Activated T-cell treated with anti-CD3 and anti-CD28 coated beads, Interleukin-2, amount 50 U/mL, for 72 hours (primary cell): ENCODE data around the gene PRDM16. TPM values are rescaled to one million over a fixed set of nuclear protein-coding genes. Genes with fewer than 3 reads are reported as not detected.

Experiments
- ATAC-seq, 2 donors: fragments of 150-1000 bp; cut with Tn5 transposase; replicated peaks in 1 of 2; 2 replicates each; pipeline ENCODE4 v1.10.0; 2021; ENCODE audit warnings: moderate library complexity in 2 of 2, mild to moderate bottlenecking in 1 of 2
- DNase-seq, 2 donors: peaks; one replicate each; pipeline ENCODE4 v3.0.0; 2021 to 2022; ENCODE audit warnings: mixed read lengths in 1 of 2
- H3K27ac Mint-ChIP-seq: one replicate; pipeline ENCODE4 v1.8.0; 2022; ENCODE audit warnings: mild to moderate bottlenecking, moderate library complexity, mixed read lengths
- H3K27me3 Mint-ChIP-seq: one replicate; pipeline ENCODE4 v1.8.0; 2022; ENCODE audit warnings: low read depth, mixed read lengths
- H3K36me3 Mint-ChIP-seq, 2 donors: one replicate each; pipeline ENCODE4 v1.8.0; 2022; ENCODE audit warnings: mixed read lengths in 2 of 2, mild to moderate bottlenecking in 1 of 2; ENCODE audit not compliant: insufficient read depth in 2 of 2
- H3K4me1 Mint-ChIP-seq: one replicate; pipeline ENCODE4 v1.8.0; 2022; ENCODE audit warnings: low read depth, mixed read lengths
- H3K4me3 Mint-ChIP-seq, 2 donors: one replicate each; pipeline ENCODE4 v1.8.0; 2022; ENCODE audit warnings: mild to moderate bottlenecking in 2 of 2, mixed read lengths in 2 of 2, moderate library complexity in 2 of 2
- H3K9me3 Mint-ChIP-seq, 2 donors: one replicate each; pipeline ENCODE4 v1.8.0; 2022; ENCODE audit warnings: mixed read lengths in 2 of 2
- total RNA-seq, 2 donors: library from RNA; stranded (reverse); gene quantifications; one replicate each; pipeline ENCODE4 v1.2.3, GENCODE V29; 2022

Gene PRDM16
- total RNA-seq, 2 donors from 2014 or later, result 0.77 to 1.7 TPM

DNA sequence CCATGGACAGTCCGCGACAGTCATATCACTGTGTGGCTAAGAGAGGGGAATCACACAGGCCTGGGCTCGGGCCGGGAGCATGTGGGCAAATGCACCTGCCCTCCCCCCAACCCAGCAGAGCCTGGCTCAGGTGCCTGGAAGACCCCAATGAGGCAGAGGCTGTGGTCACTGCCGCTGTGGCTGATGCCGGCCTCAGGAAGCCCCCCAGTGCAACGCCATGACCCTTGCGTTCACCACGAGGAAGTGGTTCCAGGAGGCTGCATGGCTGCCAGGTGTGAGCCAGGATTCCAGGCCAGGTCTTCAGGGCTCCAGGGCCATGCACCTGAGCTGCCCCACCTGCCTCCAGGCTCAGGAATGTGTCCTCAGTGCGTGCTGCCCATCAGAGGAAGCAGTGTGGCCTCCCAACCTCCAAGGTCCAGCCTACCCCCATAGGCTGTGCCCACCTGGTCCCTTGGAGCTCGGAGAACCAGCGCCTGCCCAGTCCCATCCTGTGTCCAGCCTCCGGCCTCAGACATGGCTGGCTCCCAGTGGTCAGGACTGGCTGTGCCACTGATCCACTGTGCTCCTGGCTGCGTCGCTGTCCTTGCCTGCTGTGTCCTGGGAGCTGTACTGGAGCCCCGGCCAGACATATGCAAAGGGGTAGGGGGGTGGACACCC lies 393.5 kb downstream of the PRDM16 start:
- DNase-seq (no peak), ATAC-seq (no peak)
- H3K9me3 Mint-ChIP-seq, result no peaks in the 10 kb centered on the region
- H3K36me3 Mint-ChIP-seq, result no peaks in the 10 kb centered on the region
- H3K27me3 Mint-ChIP-seq, result no peaks in the 10 kb centered on the region
- H3K4me1 Mint-ChIP-seq, result no peaks in the 10 kb centered on the region
- H3K4me3 Mint-ChIP-seq, result no peak overlapping the region
- no peak overlapping the region for H3K27ac Mint-ChIP-seq

GRCh38 chr1:3463013-3463385 lies 394.0 kb downstream of the PRDM16 start:
- DNase-seq (no peak), ATAC-seq (no peak)
- Mint-ChIP-seq H3K27ac (no peak overlapping the region), H3K36me3 (no peaks in the 10 kb centered on the region), H3K9me3 (no peaks in the 10 kb centered on the region), H3K4me1 (no peaks in the 10 kb centered on the region), H3K4me3 (no peak overlapping the region), H3K27me3 (no peaks in the 10 kb centered on the region)

GRCh38 chr1:3463408-3463863 lies 394.4 kb downstream of the PRDM16 start:
- no peak overlapping the region for H3K4me3 Mint-ChIP-seq
- no peaks in the 10 kb centered on the region for H3K9me3 Mint-ChIP-seq
- H3K27me3 Mint-ChIP-seq, result no peaks in the 10 kb centered on the region
- ATAC-seq (no peak), DNase-seq (no peak)
- no peak overlapping the region for H3K27ac Mint-ChIP-seq
- no peaks in the 10 kb centered on the region for H3K36me3 Mint-ChIP-seq
- H3K4me1 Mint-ChIP-seq, result no peaks in the 10 kb centered on the region

DNA sequence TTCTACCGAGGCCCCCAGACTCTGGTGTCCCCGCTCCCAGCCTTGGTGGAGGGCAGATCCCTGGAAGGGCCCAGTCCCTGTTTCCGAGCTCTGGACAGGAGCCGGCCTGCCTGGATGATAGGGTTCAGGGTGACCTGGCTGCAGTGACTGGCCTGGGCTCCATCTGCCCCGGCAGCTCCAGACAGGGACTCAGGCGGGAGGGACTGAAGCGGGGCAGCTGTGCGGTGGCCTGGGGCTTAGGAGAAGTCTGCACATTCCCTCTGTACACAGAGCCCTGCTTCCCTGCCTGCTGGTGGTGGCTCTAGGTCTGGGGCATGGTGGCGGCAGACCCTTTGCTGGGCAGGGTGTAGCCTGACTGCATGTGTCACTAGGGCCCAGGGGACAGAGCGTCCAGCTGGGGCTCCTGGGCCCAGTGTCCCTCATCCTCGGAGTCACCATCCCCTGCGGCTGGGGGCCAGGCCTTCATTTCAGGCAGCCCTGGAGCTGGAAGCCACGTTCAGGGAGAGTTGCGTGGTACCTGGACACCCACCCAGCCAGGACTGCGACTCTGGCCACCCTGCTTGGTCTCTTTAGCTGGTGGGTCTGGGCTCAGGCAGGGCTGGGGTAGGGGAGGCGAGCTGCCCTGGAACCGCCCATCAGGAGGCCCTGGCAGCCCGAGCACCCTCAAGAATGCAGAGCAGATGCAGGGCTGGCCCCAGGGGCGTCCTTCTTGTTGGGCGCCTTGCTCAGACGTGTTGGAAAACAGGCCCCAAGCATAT lies 395.1 kb downstream of the PRDM16 start:
- no peak for ATAC-seq
- H3K9me3 Mint-ChIP-seq, result no peaks in the 10 kb centered on the region
- H3K27ac Mint-ChIP-seq, result no peak overlapping the region
- H3K4me1 Mint-ChIP-seq, result no peaks in the 10 kb centered on the region
- H3K27me3 Mint-ChIP-seq, result no peaks in the 10 kb centered on the region
- H3K36me3 Mint-ChIP-seq, result no peaks in the 10 kb centered on the region
- no peak for DNase-seq
- no peak overlapping the region for H3K4me3 Mint-ChIP-seq

DNA sequence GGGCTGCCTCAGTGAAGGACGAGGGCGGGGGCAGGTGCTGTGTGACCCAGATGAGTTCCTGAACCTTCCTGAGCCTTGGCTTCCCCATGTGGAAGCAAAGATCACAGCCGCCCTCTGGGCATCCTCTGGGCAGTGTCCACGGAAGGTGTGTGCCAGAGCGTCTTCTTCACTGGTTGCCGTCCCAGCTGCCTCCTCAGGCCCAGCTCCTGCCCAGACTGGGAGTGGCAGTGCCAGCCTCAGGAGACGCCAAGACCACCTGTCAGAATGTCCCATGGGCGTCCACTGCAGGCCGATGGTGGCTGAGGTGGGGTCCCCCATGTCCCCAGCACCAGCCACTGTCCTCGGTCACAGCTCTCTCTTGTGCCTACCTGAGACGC lies 395.6 kb downstream of the PRDM16 start:
- ATAC-seq (no peak), DNase-seq (no peak)
- no peaks in the 10 kb centered on the region for H3K27me3 Mint-ChIP-seq
- no peak overlapping the region for H3K27ac Mint-ChIP-seq
- H3K9me3 Mint-ChIP-seq, result no peaks in the 10 kb centered on the region
- no peaks in the 10 kb centered on the region for H3K4me1 Mint-ChIP-seq
- H3K36me3 Mint-ChIP-seq, result no peaks in the 10 kb centered on the region
- H3K4me3 Mint-ChIP-seq, result no peak overlapping the region

DNA sequence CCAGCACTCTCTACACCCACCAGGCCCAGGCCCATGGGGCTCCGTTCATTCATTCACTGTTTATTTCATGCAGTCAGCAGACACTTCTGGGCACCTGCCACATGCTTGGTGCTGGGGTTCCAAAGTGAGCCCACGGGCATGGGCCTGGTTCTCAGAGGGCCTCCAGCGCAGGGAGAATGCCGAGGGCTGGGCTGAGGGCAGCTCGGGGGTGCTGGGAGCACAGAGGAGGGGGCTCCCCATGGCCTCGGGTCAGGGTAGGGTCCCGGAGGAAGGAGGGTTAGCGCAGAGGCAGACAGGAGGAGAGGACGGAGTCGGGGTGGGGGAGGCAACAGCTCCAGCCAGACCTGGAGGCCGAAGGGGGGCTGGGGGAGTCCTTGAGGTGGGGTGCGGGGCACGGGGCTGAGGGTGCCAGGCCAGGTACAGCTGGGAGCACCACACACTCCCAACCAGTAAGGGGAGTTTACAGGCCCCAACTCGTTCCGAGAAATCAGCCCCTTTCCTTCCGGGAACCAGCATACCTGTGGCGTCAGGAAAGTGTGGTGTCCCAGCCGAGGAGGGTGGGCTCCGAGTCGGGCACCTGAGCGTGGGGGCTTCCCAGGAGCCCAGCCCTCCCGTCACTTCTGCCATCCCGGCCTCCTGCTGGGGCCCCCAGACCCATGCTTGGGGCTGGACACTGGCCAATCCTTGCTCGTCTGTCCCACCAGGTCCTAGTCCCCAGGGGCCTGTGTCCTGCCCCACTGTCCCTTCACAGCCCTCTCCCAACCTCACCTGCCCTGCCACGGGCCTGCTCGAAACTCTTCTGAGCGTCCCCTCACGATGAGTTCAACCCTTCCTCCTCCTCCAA lies 396.3 kb downstream of the PRDM16 start:
- no peaks in the 10 kb centered on the region for H3K4me1 Mint-ChIP-seq
- DNase-seq (no peak), ATAC-seq (no peak)
- no peak overlapping the region for H3K4me3 Mint-ChIP-seq
- H3K27ac Mint-ChIP-seq, result no peak overlapping the region
- H3K9me3 Mint-ChIP-seq, result no peaks in the 10 kb centered on the region
- H3K36me3 Mint-ChIP-seq, result no peaks in the 10 kb centered on the region
- no peaks in the 10 kb centered on the region for H3K27me3 Mint-ChIP-seq

GRCh38 chr1:3465935-3466321 lies 396.9 kb downstream of the PRDM16 start:
- ATAC-seq (no peak), DNase-seq (no peak)
- Mint-ChIP-seq H3K9me3 (no peaks in the 10 kb centered on the region), H3K27ac (no peak overlapping the region), H3K4me3 (no peak overlapping the region), H3K27me3 (no peaks in the 10 kb centered on the region), H3K4me1 (no peaks in the 10 kb centered on the region), H3K36me3 (no peaks in the 10 kb centered on the region)

GRCh38 chr1:3466366-3467075 lies 397.5 kb downstream of the PRDM16 start:
- Mint-ChIP-seq H3K27ac (no peak overlapping the region), H3K4me1 (no peaks in the 10 kb centered on the region), H3K27me3 (no peaks in the 10 kb centered on the region), H3K36me3 (no peaks in the 10 kb centered on the region), H3K9me3 (no peaks in the 10 kb centered on the region), H3K4me3 (no peak overlapping the region)
- ATAC-seq, result no peak
- no peak for DNase-seq

GRCh38 chr1:3467096-3468036 lies 398.4 kb downstream of the PRDM16 start:
- Mint-ChIP-seq H3K4me1 (no peaks in the 10 kb centered on the region), H3K27me3 (no peaks in the 10 kb centered on the region), H3K27ac (no peak overlapping the region), H3K9me3 (no peaks in the 10 kb centered on the region), H3K4me3 (no peak overlapping the region), H3K36me3 (no peaks in the 10 kb centered on the region)
- ATAC-seq (no peak), DNase-seq (no peak)

GRCh38 chr1:3468236-3469103 lies 399.5 kb downstream of the PRDM16 start:
- Mint-ChIP-seq H3K27me3 (no peaks in the 10 kb centered on the region), H3K27ac (no peak overlapping the region), H3K4me1 (no peaks in the 10 kb centered on the region), H3K36me3 (no peaks in the 10 kb centered on the region), H3K9me3 (no peaks in the 10 kb centered on the region), H3K4me3 (no peak overlapping the region)
- no peak for ATAC-seq
- DNase-seq, result no peak

DNA sequence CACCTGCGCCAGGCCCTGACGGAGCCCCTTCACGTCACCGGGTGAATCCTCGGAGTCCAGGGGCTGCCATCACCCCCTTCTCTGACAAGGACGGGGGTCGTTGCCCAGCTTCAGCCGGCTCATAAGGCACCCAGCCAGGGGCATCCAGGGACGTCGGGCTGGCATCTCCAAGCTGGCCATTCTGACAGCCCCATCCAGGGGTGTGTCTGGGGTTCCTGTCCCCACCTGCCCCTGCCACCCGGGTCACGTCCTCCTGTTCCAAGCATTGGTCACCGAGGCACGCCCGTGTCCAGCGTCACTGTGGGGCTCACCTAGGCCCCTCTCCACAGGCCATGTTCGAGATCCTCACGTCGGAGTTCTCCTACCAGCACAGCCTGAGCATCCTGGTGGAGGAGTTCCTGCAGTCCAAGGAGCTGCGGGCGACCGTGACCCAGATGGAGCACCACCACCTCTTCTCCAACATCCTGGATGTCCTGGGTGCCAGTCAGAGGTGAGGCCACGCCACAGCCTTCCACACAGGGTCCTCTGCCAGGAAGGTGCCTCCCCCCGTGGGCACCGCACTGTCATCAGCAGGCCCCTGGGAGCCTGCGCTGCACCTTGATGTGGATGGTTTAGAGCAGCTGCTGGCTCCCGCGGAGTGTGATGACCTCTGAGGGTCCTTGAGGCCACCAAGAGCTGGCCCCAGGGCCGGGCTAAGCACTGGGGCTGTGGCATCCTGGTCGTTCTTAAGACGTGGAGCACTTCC lies 400.3 kb downstream of the PRDM16 start:
- no peak for ATAC-seq
- no peak for DNase-seq
- no peak overlapping the region for H3K4me3 Mint-ChIP-seq
- H3K4me1 Mint-ChIP-seq, result no peaks in the 10 kb centered on the region
- no peaks in the 10 kb centered on the region for H3K27me3 Mint-ChIP-seq
- H3K9me3 Mint-ChIP-seq, result no peaks in the 10 kb centered on the region
- no peak overlapping the region for H3K27ac Mint-ChIP-seq
- H3K36me3 Mint-ChIP-seq, result no peaks in the 10 kb centered on the region
